ENCODE measurements around the gene DOCK1.

GRCh38 chr10:127157506-127158200, 252.4 kb downstream of the DOCK1 start:
- TF ChIP-seq CTCF (conservative IDR thresholded peaks at IDR 0.05; ENCODE audit: low read length) (no peak), EZH2phosphoT487 (IDR thresholded peaks at IDR 0.05; ENCODE audit: borderline replicate concordance) (no peak)
